ENCODE data around the gene HS3ST3A1. TPM values are rescaled to one million over a fixed set of nuclear protein-coding genes. Genes with fewer than 3 reads are reported as not detected.
"Not testable (repeated sequence)": the region's sequence is repeated elsewhere in the genome, so short reads cannot be mapped to it uniquely, and the experiment has no call there.

The HS3ST3A1 gene
- total RNA-seq, 1 donor from 2014 or later = 8.8 TPM

DNA sequence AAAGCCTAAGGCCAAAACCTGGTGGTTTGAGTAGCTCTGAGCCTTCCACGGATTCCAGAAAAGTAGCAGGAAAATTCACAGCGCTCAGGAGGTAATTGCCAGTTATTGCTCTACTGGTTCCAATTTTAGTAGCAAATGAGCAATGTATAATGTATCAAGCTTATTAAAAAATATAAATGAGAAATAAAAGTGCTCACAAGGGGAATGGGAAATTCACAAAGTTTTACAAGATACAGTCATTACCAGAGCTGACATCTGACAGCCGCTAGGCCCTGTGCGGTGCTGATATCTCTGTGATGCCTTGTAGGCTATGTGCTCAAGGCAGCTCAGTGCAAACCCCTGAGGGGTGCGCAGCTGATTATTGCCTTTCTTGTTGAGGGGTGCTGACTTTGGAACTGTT lies 47.5 kb downstream of the HS3ST3A1 start:
- Mint-ChIP-seq H3K4me1 (ENCODE audit: low read depth) (peaks cover 22% of the 10 kb centered on the region), H3K9me3 (ENCODE audit: low read depth) (peaks cover 13% of the 10 kb centered on the region), H3K27ac (ENCODE audit: unreplicated experiment) (no peak overlapping the region), H3K4me3 (ENCODE audit: unreplicated experiment) (no peak overlapping the region), H3K36me3 (ENCODE audit: low read depth) (peaks cover 14% of the 10 kb centered on the region), H3K27me3 (ENCODE audit: low read depth) (no peaks in the 10 kb centered on the region)
- no peak for DNase-seq (ENCODE audit: low spot score)
- TF ChIP-seq CTCF (IDR thresholded peaks at IDR 0.05) = no peak

DNA sequence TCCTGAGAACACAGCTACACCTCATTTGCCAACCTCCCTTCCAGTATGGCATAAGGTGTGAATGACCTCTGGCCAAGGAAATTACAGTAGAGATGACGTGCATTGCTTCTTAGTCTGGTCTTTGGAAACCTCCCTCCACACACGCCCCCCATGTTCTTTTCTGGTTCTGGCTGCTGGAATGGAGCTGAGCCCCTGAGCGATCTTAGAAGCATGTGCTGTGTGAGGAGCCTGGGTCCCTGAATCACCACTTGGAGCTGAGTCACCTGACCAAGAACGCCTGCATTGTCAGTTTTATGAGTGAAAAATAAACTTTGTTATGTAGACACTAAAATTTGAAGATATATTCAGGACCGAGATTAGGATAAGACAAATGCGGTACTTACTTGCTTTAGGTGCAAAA lies 51.4 kb downstream of the HS3ST3A1 start:
- no peak for TF ChIP-seq CTCF (IDR thresholded peaks at IDR 0.05)
- Mint-ChIP-seq H3K9me3 (ENCODE audit: low read depth) (peaks cover 13% of the 10 kb centered on the region), H3K27ac (ENCODE audit: unreplicated experiment) (no peak overlapping the region), H3K4me3 (ENCODE audit: unreplicated experiment) (no peak overlapping the region), H3K36me3 (ENCODE audit: low read depth) (peaks cover 16% of the 10 kb centered on the region), H3K4me1 (ENCODE audit: low read depth) (peaks cover 2% of the 10 kb centered on the region), H3K27me3 (ENCODE audit: low read depth) (no peaks in the 10 kb centered on the region)
- no peak for DNase-seq (ENCODE audit: low spot score)

- Mint-ChIP-seq H3K9me3 (ENCODE audit: low read depth) (peaks cover 13% of the 10 kb centered on the region), H3K36me3 (ENCODE audit: low read depth) (peaks cover 15% of the 10 kb centered on the region), H3K4me1 (ENCODE audit: low read depth) (peaks cover 19% of the 10 kb centered on the region)
- not testable (repeated sequence) for H3K27ac Mint-ChIP-seq (ENCODE audit: unreplicated experiment); H3K4me3 Mint-ChIP-seq (ENCODE audit: unreplicated experiment); DNase-seq (ENCODE audit: low spot score); H3K27me3 Mint-ChIP-seq (ENCODE audit: low read depth)
Observed at GRCh38 chr17:13548576-13548975, 53.2 kb downstream of the HS3ST3A1 start.

GRCh38 chr17:13546851-13547250 lies 54.9 kb downstream of the HS3ST3A1 start:
- no peak overlapping the region for H3K27ac Mint-ChIP-seq (ENCODE audit: unreplicated experiment)
- H3K4me3 Mint-ChIP-seq (ENCODE audit: unreplicated experiment) = no peak overlapping the region
- H3K9me3 Mint-ChIP-seq (ENCODE audit: low read depth) = peaks cover 9% of the 10 kb centered on the region
- peaks cover 33% of the 10 kb centered on the region for H3K4me1 Mint-ChIP-seq (ENCODE audit: low read depth)
- no peak for TF ChIP-seq CTCF (IDR thresholded peaks at IDR 0.05)
- H3K36me3 Mint-ChIP-seq (ENCODE audit: low read depth) = peaks cover 11% of the 10 kb centered on the region
- H3K27me3 Mint-ChIP-seq (ENCODE audit: low read depth) = no peaks in the 10 kb centered on the region
- DNase-seq (ENCODE audit: low spot score) = no peak

- no peak overlapping the region for H3K27ac Mint-ChIP-seq (ENCODE audit: unreplicated experiment)
- H3K4me1 Mint-ChIP-seq (ENCODE audit: low read depth) = peaks cover 42% of the 10 kb centered on the region
- H3K36me3 Mint-ChIP-seq (ENCODE audit: low read depth) = peaks cover 11% of the 10 kb centered on the region
- H3K9me3 Mint-ChIP-seq (ENCODE audit: low read depth) = peaks cover 12% of the 10 kb centered on the region
- H3K27me3 Mint-ChIP-seq (ENCODE audit: low read depth) = no peaks in the 10 kb centered on the region
- no peak for DNase-seq (ENCODE audit: low spot score)
- TF ChIP-seq CTCF (IDR thresholded peaks at IDR 0.05) = no peak
- no peak overlapping the region for H3K4me3 Mint-ChIP-seq (ENCODE audit: unreplicated experiment)
Observed at GRCh38 chr17:13545941-13546340, 55.8 kb downstream of the HS3ST3A1 start.

DNA sequence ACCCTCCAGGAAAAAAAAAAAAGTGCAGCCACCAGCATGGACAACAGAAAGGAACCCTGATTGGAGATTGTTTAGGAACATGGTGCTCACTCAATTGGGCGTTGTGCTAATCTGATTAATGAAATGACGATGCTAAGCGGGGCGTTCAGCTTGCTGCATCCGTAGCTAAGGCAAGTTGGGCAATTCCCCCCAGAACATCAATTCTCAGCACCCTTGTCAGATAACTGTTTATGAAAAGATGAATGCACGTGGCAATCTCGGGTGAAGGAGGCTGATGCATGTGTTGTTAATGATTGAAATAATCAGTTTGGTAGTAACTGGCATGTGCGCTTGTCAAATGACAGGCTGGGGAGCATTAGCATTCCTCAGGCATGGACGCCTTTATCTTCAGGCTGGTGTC lies 57.0 kb downstream of the HS3ST3A1 start:
- Mint-ChIP-seq H3K4me3 (ENCODE audit: unreplicated experiment) (peak overlapping the region; percentile 41), H3K9me3 (ENCODE audit: low read depth) (peaks cover 7% of the 10 kb centered on the region), H3K27ac (ENCODE audit: unreplicated experiment) (peak overlapping the region; percentile 95), H3K4me1 (ENCODE audit: low read depth) (peaks cover 54% of the 10 kb centered on the region), H3K36me3 (ENCODE audit: low read depth) (peaks cover 8% of the 10 kb centered on the region), H3K27me3 (ENCODE audit: low read depth) (no peaks in the 10 kb centered on the region)
- TF ChIP-seq CTCF (IDR thresholded peaks at IDR 0.05) = no peak
- no peak for DNase-seq (ENCODE audit: low spot score)
